Cardiac atrium fibroblast (primary cell): Measurements from ENCODE around the gene CABP7. TPM values are rescaled to one million over a fixed set of nuclear protein-coding genes. Genes with fewer than 3 reads are reported as not detected.

Experiments
- total RNA-seq: library from RNA; depleted of rRNA; stranded (reverse); fragments of >200 nt; gene quantifications from 2 replicates; pipeline ENCODE4 v1.2.3, GENCODE V29; 2015

The CABP7 gene
- under 0.01 TPM in 1 of 2 replicates, not detected in the other for total RNA-seq

DNA sequence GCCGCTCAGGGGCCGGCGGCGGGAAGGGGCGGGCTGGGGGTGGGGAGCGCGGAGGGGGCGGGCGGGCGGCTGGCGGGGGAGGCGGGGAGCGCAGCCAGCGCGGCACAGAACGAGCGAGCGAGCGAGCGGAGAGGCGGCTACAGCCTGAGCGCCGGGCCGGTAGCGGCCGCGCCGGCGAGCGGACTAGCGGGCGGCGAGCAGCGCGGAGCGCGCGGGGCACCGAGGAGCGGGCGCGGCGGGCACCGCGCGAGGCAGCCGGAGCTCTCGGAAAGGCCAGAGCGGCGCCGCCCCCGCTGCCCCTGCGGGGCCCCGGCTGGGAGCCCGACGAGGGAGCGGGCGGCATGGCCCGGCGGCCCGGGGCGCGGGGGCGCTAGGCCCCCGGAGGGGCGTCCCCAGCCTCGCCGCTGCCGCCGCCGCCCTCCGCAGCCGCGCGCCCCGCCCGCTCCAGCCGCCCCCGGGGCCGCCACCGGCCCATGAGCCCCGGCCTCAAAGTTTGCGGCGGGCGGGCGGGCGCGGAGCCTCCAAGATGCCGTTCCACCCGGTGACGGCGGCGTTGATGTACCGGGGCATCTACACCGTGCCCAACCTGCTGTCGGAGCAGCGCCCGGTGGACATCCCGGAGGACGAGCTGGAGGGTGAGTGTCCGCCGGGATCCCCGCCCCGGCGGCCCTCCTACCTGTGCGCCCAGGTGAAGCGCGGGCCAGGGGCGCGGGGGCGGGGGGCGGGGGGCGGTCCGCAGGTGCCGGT, at the start of gene CABP7:
Gene CABP7 (plus strand): TSS at position 105 of the 747 bp plus-strand sequence. CDS start 422 bp downstream, at position 527.

DNA sequence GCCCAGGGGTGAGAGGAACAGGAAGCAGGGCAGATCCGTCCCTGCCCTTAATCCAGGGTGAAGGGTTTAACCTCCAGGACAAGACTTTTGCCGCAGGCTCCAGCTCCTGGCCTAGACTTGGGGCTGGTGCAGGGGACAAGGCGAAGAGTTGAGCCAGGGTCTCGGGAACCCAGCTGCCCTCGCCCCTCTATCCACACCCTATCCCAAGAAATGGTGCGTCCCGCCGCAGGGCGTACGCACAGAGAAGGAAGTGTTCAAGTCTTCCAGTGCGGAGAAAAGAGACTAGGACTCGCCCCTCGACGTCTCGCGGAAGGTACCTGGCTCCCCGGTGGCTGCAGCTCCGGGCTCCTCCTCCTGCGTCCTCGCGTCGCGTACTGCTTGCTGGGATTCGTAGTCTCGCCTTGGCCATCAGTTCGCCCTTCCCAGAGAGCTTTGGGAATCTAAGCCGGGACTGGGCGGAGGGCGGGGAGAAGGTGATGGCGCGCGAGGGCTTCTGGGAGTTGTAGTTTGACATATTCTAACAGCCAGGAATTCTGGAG, 46.9 kb downstream of the CABP7 start, which contains the start of gene ZMAT5:
Gene ZMAT5 (minus strand): TSS at position 376 of the 539 bp plus-strand sequence. CDS start 18,463 bp downstream, outside the sequence.

DNA sequence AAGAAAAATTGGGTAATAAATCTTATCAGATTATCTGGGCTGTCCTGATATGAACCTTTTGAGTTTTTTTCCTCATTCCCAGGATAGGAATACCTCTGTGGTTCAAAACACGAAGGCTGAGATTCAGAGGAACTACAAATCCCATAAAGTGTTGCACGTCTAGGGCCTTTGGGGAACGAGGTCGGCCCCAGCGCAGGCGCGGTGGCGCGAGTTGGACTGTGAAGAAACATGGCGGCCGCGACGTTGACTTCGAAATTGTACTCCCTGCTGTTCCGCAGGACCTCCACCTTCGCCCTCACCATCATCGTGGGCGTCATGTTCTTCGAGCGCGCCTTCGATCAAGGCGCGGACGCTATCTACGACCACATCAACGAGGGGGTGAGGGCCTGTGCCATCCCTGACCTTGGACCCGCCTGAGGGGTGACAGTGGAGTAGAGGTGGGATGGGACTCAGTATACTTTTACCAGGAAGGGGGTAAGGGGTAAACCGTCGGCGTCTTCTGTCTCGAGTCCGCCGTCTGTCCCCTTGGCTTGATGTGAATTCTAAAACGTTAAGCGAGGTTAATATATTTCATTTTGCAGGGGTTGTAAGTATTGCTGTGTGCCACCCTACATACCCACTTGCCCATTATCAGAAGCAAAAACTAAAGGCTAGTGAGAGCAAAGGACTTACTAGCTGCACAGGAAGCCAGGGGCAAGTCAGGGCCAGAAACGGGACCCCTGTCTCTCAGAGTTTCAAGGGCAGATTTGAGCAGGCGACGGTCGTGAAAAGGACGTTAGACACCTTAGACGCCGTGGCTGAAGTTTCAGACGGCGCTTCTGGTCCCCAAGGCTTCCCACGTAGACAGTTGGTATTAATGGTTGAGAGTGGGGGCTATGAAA, 47.6 kb downstream of the CABP7 start, which contains the start of gene UQCR10:
Gene UQCR10 (plus strand): TSS at position 199 of the 881 bp plus-strand sequence. CDS start 30 bp downstream, at position 229.

Other genes starting within 250 kb of the CABP7 start
- gene NEFH, start 239.8 kb upstream of the CABP7 start, total RNA-seq: 0.81 and 2.3 TPM in 2 replicates
- 31.8 and 47.7 TPM in 2 replicates for gene THOC5, start 166.2 kb upstream of the CABP7 start, total RNA-seq
- gene NIPSNAP1, start 138.9 kb upstream of the CABP7 start, total RNA-seq: 30.0 and 44.2 TPM in 2 replicates
- gene NF2, start 116.4 kb upstream of the CABP7 start, total RNA-seq: 47.5 and 79.4 TPM in 2 replicates
- 26.9 and 28.0 TPM in 2 replicates for gene ZMAT5, start 47.0 kb downstream of the CABP7 start, total RNA-seq
- gene UQCR10, start 47.4 kb downstream of the CABP7 start, total RNA-seq: 40.6 and 79.5 TPM in 2 replicates
- 17.0 and 18.3 TPM in 2 replicates for gene ASCC2, start 118.3 kb downstream of the CABP7 start, total RNA-seq
- gene MTMR3, start 163.2 kb downstream of the CABP7 start, total RNA-seq: 18.8 and 19.7 TPM in 2 replicates